Measurements from ENCODE around the gene DIPK1A.

GRCh38 chr1:92881391-92881790 lies 79.9 kb downstream of the DIPK1A start:
- no peak for TF ChIP-seq CTCF (IDR thresholded peaks at IDR 0.05)
- TF ChIP-seq POLR2A (IDR thresholded peaks at IDR 0.05): no peak
